Memory B cell (primary cell): ENCODE data around the gene XXYLT1.
A peak's percentile ranks its signal among the peaks of the same experiment; 100 is the strongest.
"Not testable (repeated sequence)": the region's sequence is repeated elsewhere in the genome, so short reads cannot be mapped to it uniquely, and the experiment has no call there.

ENCODE experiments used
- ATAC-seq: fragments of 150-1000 bp; cut with Tn5 transposase; 2 replicates; pipeline ENCODE4 v1.10.0; 2021; ENCODE audit warnings: low read depth, mild to moderate bottlenecking, moderate library complexity
- DNase-seq, 2 donors: peaks; one replicate each; pipeline ENCODE4 v3.0.0; 2022; ENCODE audit warnings: low spot score in 2 of 2
- H3K27ac Mint-ChIP-seq: one replicate; pipeline ENCODE4 v1.8.0; 2022; ENCODE audit warnings: mild to moderate bottlenecking, moderate library complexity, mixed read lengths
- H3K27me3 Mint-ChIP-seq: one replicate; pipeline ENCODE4 v1.8.0; 2022; ENCODE audit warnings: mixed read lengths
- H3K36me3 Mint-ChIP-seq: one replicate; pipeline ENCODE4 v1.8.0; 2022; ENCODE audit warnings: mild to moderate bottlenecking, mixed read lengths
- H3K4me1 Mint-ChIP-seq: one replicate; pipeline ENCODE4 v1.8.0; 2022; ENCODE audit warnings: mixed read lengths
- H3K4me3 Mint-ChIP-seq: one replicate; pipeline ENCODE4 v1.8.0; 2022; ENCODE audit warnings: mild to moderate bottlenecking, moderate library complexity, mixed read lengths
- H3K9me3 Mint-ChIP-seq: one replicate; pipeline ENCODE4 v1.8.0; 2022; ENCODE audit warnings: mixed read lengths

XXYLT1 gene

DNA sequence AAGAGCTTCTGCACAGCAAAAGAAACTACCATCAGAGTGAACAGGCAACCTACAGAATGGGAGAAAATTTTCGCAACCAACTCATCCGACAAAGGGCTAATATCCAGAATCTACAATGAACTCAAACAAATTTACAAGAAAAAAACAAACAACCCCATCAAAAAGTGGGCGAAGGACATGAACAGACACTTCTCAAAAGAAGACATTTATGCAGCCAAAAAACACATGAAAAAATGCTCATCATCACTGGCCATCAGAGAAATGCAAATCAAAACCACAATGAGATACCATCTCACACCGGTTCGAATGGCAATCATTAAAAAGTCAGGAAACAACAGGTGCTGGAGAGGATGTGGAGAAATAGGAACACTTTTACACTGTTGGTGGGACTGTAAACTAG, 52.6 kb downstream of the XXYLT1 start:
- not testable (repeated sequence) for ATAC-seq, H3K4me3 Mint-ChIP-seq, H3K27me3 Mint-ChIP-seq, H3K4me1 Mint-ChIP-seq, H3K27ac Mint-ChIP-seq, H3K9me3 Mint-ChIP-seq, H3K36me3 Mint-ChIP-seq, DNase-seq

DNA sequence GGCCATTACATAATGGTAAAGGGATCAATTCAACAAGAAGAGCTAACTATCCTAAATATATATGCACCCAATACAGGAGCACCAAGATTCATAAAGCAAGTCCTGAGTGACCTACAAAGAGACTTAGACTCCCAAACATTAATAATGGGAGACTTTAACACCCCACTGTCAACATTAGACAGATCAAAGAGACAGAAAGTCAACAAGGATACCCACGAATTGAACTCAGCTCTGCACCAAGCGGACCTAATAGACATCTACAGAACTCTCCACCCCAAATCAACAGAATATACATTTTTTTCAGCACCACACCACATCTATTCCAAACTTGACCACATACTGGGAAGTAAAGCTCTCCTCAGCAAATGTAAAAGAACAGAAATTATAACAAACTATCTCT, 55.4 kb downstream of the XXYLT1 start:
- not testable (repeated sequence) for H3K4me1 Mint-ChIP-seq, ATAC-seq, H3K4me3 Mint-ChIP-seq, H3K36me3 Mint-ChIP-seq, H3K27ac Mint-ChIP-seq, H3K9me3 Mint-ChIP-seq, H3K27me3 Mint-ChIP-seq, DNase-seq

DNA sequence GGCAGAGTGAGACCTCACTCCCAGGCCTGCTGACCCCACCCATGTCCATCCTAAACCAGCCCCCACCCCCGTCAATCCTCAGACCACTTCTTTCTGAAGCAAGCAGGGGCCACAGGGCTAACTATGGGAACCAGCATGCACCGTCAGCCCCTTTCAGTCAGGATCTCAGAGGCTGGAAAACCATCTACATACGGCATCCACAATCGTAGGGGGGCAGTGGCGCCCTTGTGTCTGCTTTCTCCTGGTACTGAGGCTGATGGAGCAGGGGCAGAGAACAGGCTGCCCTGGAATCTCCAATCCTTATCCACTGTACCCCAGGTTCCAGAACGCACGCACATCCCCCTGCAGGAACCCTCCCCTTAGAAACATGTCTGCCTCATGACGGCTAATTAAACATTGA, 56.6 kb downstream of the XXYLT1 start:
- DNase-seq, result no peak
- Mint-ChIP-seq H3K27me3 (no peaks in the 10 kb centered on the region), H3K9me3 (peaks cover 3% of the 10 kb centered on the region), H3K27ac (no peak overlapping the region), H3K36me3 (peaks cover 3% of the 10 kb centered on the region), H3K4me3 (no peak overlapping the region), H3K4me1 (peaks cover 6% of the 10 kb centered on the region)
- ATAC-seq, result no peak

DNA sequence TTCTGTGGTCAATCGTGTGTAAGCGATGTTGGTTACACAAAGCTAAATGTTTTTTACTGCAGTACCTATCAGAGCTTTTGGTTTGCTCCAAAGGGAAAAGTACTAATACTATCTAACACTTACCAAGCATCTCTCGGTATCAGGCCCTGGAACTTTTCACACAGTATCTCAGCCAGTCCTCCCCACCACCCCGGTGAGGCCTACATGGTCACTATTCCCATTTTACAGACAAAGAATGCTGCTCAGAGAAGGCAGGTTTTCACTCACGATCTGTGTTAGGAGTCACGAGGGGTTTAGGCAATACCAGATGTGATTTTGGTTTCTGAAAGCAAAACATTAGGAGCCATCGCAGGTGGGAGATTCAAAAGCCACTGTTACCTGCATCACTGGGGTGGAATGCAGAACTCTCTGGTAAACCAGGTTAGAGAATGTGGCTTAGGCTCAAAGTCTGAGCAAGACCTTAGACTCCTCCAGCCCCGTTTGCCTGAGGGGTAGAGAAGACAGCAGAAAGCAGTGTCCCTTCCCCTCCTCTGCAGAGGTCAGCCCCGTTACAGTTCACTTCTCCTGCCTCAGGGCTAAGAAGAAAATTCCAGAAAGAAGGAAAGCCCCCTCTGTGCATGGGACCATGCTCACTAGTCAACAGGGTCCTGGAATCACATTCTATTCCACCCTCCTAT, 57.2 kb downstream of the XXYLT1 start:
- Mint-ChIP-seq H3K9me3 (peaks cover 3% of the 10 kb centered on the region), H3K4me3 (no peak overlapping the region), H3K27me3 (no peaks in the 10 kb centered on the region), H3K4me1 (peaks cover 6% of the 10 kb centered on the region), H3K36me3 (peaks cover 3% of the 10 kb centered on the region), H3K27ac (no peak overlapping the region)
- ATAC-seq, result no peak
- no peak for DNase-seq

DNA sequence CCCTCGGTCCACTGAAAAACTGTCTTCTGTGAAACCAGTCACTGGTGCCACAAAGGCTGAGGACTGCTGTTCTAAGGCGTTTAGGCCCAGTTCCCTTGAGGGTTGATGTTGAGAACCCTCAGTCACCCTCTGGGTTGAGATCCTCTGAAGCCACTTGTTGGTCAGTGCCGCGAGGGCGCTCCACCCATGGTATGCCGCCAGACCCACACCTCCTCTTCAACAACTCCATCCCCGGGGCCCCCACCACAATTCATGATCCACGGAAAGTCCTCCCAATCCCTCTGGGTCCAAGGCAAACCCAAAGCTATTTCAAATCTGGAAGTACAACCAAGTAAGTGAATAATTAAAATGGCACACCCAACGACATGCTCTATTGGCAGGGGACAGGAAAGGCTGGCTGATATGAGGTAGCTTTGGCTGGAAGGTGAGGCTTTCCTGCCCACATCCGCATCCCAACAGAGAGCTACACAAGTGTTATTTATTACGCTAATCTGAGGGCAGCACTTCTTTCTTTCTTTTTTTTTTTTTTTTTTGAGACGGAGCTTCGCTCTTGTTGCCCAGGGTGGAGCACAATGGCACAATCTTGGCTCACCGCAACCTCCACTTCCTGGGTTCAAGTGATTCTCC, 58.1 kb downstream of the XXYLT1 start:
- Mint-ChIP-seq H3K27me3 (no peaks in the 10 kb centered on the region), H3K27ac (no peak overlapping the region), H3K4me1 (peaks cover 12% of the 10 kb centered on the region), H3K9me3 (peaks cover 3% of the 10 kb centered on the region), H3K4me3 (no peak overlapping the region), H3K36me3 (peaks cover 3% of the 10 kb centered on the region)
- DNase-seq, result no peak
- no peak for ATAC-seq

DNA sequence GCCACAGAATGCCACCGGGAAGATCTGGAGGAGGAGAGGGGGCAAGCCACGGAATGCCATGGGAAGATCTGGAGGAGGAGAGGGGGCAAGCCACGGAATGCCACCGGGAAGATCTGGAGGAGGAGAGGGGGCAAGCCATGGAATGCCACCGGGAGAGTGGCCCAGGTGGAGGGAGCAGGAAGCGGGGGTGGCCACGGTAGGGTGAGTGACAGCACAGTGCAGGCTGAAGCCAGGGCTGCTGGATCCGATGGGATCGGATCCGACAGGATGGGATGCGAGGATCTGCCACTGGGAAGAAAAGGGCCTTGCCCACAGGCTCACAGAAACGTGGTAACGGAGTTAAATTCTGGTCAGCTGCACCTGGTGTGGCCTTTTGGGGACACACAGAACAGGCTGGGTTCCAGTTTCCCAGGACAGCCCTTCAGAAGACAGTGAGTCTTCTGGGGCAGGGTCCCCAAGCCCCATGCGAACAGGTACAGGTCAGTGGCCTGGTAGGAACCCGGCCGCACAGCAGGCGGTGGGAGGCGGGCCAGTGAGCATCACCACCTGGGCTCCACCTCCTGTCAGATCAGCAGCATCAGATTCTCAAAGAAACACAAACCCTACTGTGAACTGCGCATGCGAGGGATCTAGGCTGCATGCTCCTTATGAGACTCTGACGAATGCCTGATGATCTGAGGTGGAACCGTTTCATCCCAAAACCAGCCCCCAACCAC, 58.8 kb downstream of the XXYLT1 start:
- Mint-ChIP-seq H3K9me3 (peaks cover 3% of the 10 kb centered on the region), H3K36me3 (peaks cover 3% of the 10 kb centered on the region), H3K4me1 (peaks cover 15% of the 10 kb centered on the region), H3K4me3 (no peak overlapping the region), H3K27ac (no peak overlapping the region), H3K27me3 (no peaks in the 10 kb centered on the region)
- DNase-seq (no peak), ATAC-seq (no peak)

DNA sequence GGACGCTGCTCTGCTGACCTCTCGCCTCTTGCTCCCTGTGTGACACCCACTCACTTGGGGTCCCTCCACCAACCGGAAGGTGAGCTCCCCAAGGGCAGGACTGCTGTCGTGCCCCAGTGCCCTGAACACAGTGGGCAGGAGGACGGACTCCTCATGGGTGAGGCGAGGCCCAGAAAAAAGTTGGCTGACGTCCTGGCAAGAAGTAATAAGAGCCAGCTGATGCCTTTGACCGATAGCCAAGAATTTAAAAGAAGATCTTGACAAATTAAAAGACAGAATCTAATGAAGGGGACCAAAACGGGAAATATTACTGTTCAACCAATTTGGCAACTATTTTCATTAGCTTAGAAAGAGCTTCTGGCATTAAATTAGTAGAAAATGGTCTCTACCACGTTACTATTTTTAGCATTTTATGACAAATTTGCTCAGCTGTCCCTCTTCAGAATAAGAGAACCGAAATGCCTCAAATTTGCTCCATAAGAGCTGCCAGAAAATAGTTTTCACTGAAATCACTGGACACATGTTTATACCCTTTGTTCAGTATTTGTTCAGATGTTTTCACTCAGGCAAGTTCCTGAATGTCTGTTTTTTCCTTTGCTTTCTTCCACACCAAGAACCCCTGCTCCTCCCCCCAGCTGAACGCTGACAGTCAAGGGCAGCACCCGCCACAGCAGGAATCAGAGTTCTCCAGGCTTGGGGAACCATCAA, 60.5 kb downstream of the XXYLT1 start:
- Mint-ChIP-seq H3K27ac (no peak overlapping the region), H3K27me3 (no peaks in the 10 kb centered on the region), H3K36me3 (peaks cover 3% of the 10 kb centered on the region), H3K9me3 (peaks cover 3% of the 10 kb centered on the region), H3K4me3 (no peak overlapping the region), H3K4me1 (peaks cover 17% of the 10 kb centered on the region)
- no peak for DNase-seq
- no peak for ATAC-seq

DNA sequence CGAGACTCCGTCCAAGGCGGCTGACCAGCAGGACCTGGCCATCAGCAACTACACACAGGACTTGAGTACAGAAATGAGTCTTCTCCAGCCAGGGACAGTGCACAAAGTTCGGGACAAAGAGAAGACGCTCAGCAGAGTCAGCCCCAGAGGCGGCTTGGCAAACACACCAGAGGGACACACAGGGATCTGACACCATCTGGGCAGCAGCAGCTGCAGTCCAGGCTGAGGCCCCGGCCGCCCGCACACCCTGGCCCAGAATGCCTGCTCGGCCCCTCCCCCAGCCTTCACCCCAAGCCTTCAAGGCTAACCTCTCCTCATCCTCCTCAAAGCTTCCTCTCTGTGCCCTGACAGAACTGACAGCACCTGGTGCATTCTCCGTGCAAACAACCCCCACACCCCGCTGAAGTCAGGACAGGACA, 61.1 kb downstream of the XXYLT1 start:
- Mint-ChIP-seq H3K36me3 (peaks cover 4% of the 10 kb centered on the region), H3K27ac (no peak overlapping the region), H3K9me3 (peaks cover 3% of the 10 kb centered on the region), H3K4me1 (peaks cover 21% of the 10 kb centered on the region), H3K27me3 (no peaks in the 10 kb centered on the region), H3K4me3 (no peak overlapping the region)
- ATAC-seq (no peak), DNase-seq (no peak)

DNA sequence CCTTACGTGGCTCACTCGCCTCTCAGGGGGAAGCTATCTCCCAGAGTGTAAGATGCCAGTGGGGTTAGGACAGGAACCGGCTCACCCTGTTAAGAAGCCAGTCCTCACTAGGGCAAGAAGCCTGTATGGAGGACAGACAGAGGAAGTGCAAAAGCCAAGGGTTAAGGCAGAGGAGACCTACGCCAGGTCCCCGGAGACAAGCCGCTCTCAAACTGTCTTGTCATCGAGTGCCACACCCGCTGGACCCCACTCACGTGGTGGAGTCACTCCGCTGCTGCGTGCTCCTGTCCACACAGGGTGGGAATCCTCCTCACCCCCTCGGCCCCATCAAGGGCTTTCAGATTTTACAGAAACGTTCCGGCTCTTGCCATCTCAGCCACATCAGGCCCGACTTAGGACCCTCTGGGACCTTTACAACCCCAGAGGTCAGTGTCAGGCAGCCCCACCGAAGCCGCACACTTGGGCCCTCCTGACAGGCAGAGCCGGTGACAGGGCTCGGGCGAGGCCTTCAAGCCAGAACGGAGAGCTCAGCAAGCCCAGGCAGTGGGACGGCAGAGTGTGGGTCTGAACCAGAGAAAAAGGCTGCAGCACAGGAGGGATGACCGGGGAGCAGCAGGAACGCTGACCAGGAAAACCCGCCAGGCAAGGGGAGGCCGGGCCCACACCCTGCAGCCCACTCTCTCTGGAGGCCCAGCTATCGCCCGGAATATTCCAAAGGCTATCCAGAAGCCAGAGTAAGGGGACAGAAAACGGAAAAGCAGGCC, 61.7 kb downstream of the XXYLT1 start:
- Mint-ChIP-seq H3K9me3 (peaks cover 3% of the 10 kb centered on the region), H3K27ac (no peak overlapping the region), H3K36me3 (peaks cover 6% of the 10 kb centered on the region), H3K4me1 (peaks cover 26% of the 10 kb centered on the region), H3K27me3 (no peaks in the 10 kb centered on the region), H3K4me3 (no peak overlapping the region)
- ATAC-seq (no peak), DNase-seq (no peak)

DNA sequence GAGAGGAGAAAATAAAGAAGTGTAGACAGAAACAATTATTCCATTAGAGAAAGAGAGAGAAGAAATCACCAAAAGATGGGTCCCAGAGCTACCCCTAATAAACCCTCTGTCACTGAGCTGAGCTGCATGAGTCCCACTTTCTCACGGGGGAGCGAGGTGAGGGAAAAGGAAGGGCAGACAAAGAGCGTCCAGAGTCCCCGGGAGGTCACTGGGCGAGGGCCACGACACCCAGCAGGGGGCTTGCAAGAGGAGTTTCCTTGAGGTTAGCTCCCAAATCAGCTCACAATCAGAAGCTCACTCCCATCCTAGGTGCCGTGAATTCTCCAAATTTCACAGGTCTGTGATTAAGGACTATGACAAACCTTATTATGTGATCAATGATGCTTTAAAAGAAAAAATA, 62.3 kb downstream of the XXYLT1 start:
- Mint-ChIP-seq H3K27me3 (no peaks in the 10 kb centered on the region), H3K4me3 (no peak overlapping the region), H3K36me3 (peaks cover 7% of the 10 kb centered on the region), H3K9me3 (peaks cover 3% of the 10 kb centered on the region), H3K27ac (peak overlapping the region; percentile 10), H3K4me1 (peaks cover 30% of the 10 kb centered on the region)
- ATAC-seq (no peak), DNase-seq (no peak)

DNA sequence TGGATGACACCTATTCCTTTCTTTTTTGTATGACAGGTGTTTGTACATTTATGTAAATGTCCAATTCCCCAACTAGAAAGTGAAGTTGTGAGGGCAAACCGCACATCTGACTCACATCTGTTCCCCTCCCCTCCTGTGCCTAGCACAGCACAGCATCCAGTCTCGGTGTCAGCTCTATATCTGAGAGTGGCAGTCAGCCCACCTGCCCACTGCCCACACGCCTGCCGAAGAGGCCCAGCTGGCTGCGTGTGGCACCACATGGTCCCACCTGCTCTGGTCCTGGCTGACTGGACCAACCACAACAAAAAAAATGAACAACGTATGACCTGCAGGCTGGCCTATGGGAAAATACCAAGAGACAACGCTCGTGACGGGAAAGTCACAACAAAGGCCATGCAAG, 62.8 kb downstream of the XXYLT1 start:
- peaks cover 31% of the 10 kb centered on the region for H3K4me1 Mint-ChIP-seq
- DNase-seq, result no peak
- H3K9me3 Mint-ChIP-seq, result peaks cover 3% of the 10 kb centered on the region
- no peaks in the 10 kb centered on the region for H3K27me3 Mint-ChIP-seq
- H3K36me3 Mint-ChIP-seq, result peaks cover 7% of the 10 kb centered on the region
- peak overlapping the region; percentile 49 for H3K4me3 Mint-ChIP-seq
- peak overlapping the region; percentile 10 for H3K27ac Mint-ChIP-seq
- ATAC-seq, result peak; percentile 82

DNA sequence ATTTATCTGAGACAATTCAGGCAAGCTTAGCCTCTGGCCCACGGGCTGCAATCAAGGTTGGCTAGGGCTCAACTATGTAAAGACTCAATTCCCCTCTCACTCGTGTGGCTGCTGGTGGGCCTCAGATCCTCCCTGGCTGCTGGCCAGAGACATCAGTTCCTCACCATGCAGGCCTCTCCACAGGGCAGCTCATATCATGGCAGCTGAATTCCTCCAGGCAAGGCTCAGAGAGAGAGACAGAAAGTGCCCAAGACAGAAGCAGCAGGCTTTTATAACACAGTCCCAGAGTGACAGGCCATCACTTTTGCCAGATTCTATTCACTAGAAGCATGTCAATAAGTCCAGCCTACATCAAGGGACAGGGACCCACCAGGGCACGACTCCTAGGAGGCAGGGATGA, 63.2 kb downstream of the XXYLT1 start:
- H3K4me3 Mint-ChIP-seq, result no peak overlapping the region
- DNase-seq, result no peak
- H3K27me3 Mint-ChIP-seq, result no peaks in the 10 kb centered on the region
- no peak for ATAC-seq
- H3K4me1 Mint-ChIP-seq, result peaks cover 31% of the 10 kb centered on the region
- H3K27ac Mint-ChIP-seq, result no peak overlapping the region
- peaks cover 7% of the 10 kb centered on the region for H3K36me3 Mint-ChIP-seq
- peaks cover 3% of the 10 kb centered on the region for H3K9me3 Mint-ChIP-seq

DNA sequence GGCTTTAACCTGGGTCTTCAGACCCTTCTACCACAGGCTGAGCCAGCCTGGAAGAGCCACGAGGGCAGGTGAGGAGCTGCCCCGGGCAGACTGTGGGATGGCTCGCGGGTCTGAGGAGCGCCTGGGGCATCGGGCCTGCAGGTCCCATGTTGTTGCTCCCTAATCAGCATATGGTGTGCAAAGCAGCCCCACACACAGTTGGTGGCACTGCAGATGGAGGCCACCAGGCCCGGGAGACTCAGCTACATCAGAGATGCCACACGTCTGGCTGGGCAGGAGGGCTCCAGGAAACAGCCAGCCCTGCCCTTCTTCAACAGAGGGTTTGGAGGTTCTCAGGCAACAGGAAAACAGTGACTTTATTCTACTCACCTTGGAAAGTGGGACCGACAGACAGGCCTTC, 63.9 kb downstream of the XXYLT1 start:
- no peak overlapping the region for H3K27ac Mint-ChIP-seq
- H3K36me3 Mint-ChIP-seq, result peaks cover 7% of the 10 kb centered on the region
- ATAC-seq (no peak), DNase-seq (no peak)
- no peak overlapping the region for H3K4me3 Mint-ChIP-seq
- H3K27me3 Mint-ChIP-seq, result no peaks in the 10 kb centered on the region
- H3K9me3 Mint-ChIP-seq, result peaks cover 3% of the 10 kb centered on the region
- peaks cover 31% of the 10 kb centered on the region for H3K4me1 Mint-ChIP-seq
